SU-DHL-6 (cell line): ENCODE results near the gene NFIC.

ENCODE experiments used
- CTCF ChIP-seq: fragments of 200-600 bp; sonication (generic); IDR thresholded peaks from one replicate; pipeline ENCODE4 v1.5.1; 2017; ENCODE audit warnings: antibody characterized with exemption, mild to moderate bottlenecking, low read length, moderate library complexity; ENCODE audit not compliant: insufficient read depth, poor library complexity, severe bottlenecking
- EZH2phosphoT487 ChIP-seq: fragments of 200-600 bp; sonication (generic), shearing (Covaris generic); conservative IDR thresholded peaks from 2 replicates; pipeline ENCODE4 v1.6.1; 2018; ENCODE audit warnings: mild to moderate bottlenecking, antibody characterized with exemption, low read length, moderate library complexity, mixed read lengths

- TF ChIP-seq EZH2phosphoT487 (no peak), CTCF (no peak)
Measured at GRCh38 chr19:3407556-3408516, 41.5 kb downstream of the NFIC start.
